CD14-positive monocyte (primary cell): Measurements from ENCODE around the gene GNG2. TPM values are rescaled to one million over a fixed set of nuclear protein-coding genes. Genes with fewer than 3 reads are reported as not detected.

Source experiments
- DNase-seq, 3 donors: peaks; one replicate each; pipeline ENCODE4 v3.0.0-alpha.2; 2011 to 2022
- H2AFZ ChIP-seq: 2 replicates; pipeline ENCODE4 v1.6.0; 2012; ENCODE audit warnings: mild to moderate bottlenecking, low read depth, low read length, inconsistent platforms; ENCODE audit not compliant: insufficient read depth, poor library complexity, severe bottlenecking
- H3K27ac ChIP-seq, 2 donors: 1 replicate in 1 of 2; 2 replicates in 1 of 2; pipeline ENCODE4 v1.5.1; 2012 to 2013; ENCODE audit warnings: low read length in 2 of 2, control low read depth in 1 of 2, inconsistent platforms in 1 of 2, low read depth in 1 of 2, mild to moderate bottlenecking in 1 of 2
- H3K27me3 ChIP-seq, 2 donors: one replicate each; pipeline versions ENCODE4 v1.6.0 to v1.6.1; 2011 to 2013; ENCODE audit warnings: low read length in 2 of 2; ENCODE audit not compliant: control insufficient read depth in 2 of 2, insufficient read depth in 2 of 2
- H3K36me3 ChIP-seq, 2 donors: replicated peaks in 1 of 2; 1 replicate in 1 of 2; 2 replicates in 1 of 2; pipeline versions ENCODE4 v1.5.1 to v1.6.1; 2012 to 2013; ENCODE audit warnings: low read length in 2 of 2, control low read depth in 1 of 2, inconsistent platforms in 1 of 2, mild to moderate bottlenecking in 1 of 2; ENCODE audit not compliant: insufficient read depth in 2 of 2, control insufficient read depth in 1 of 2
- H3K4me1 ChIP-seq, 2 donors: 1 replicate in 1 of 2; 2 replicates in 1 of 2; pipeline versions ENCODE4 v1.5.1 to v1.6.1; 2012 to 2013; ENCODE audit warnings: low read length in 2 of 2, control low read depth in 1 of 2, inconsistent platforms in 1 of 2, mild to moderate bottlenecking in 1 of 2, moderate library complexity in 1 of 2; ENCODE audit not compliant: insufficient read depth in 2 of 2, control insufficient read depth in 1 of 2
- H3K4me2 ChIP-seq: replicated peaks from 2 replicates; pipeline ENCODE3; 2012; ENCODE audit warnings: low read length, moderate library complexity, mild to moderate bottlenecking; ENCODE audit not compliant: poor library complexity, severe bottlenecking; ENCODE audit errors: extremely low read depth
- H3K4me3 ChIP-seq, 3 experiments: fragments of 200-600 bp in 1 of 3; sonication (generic) in 1 of 3; replicated peaks in 1 of 3; 1 replicate in 2 of 3; 2 replicates in 1 of 3; pipeline ENCODE4 v1.5.1; 2011 to 2013; ENCODE audit warnings: low read length in 3 of 3, mild to moderate bottlenecking in 3 of 3, control low read depth in 2 of 3, low read depth in 2 of 3, inconsistent platforms in 1 of 3, moderate library complexity in 1 of 3
- H3K79me2 ChIP-seq: 2 replicates; pipeline ENCODE4 v1.6.0; 2012; ENCODE audit warnings: mild to moderate bottlenecking, control low read depth, inconsistent platforms, low read length, moderate library complexity; ENCODE audit not compliant: insufficient read depth
- H3K9ac ChIP-seq: 2 replicates; pipeline ENCODE4 v1.6.0; 2017; ENCODE audit warnings: low read length, mild to moderate bottlenecking; ENCODE audit not compliant: insufficient read depth, poor library complexity, severe bottlenecking
- H3K9me3 ChIP-seq, 2 donors: replicated peaks in 1 of 2; 1 replicate in 1 of 2; 2 replicates in 1 of 2; pipeline versions ENCODE4 v1.5.1 to v1.6.1; 2012 to 2013; ENCODE audit warnings: low read length in 2 of 2, control low read depth in 1 of 2; ENCODE audit not compliant: control insufficient read depth in 1 of 2, insufficient read depth in 1 of 2
- H4K20me1 ChIP-seq: 2 replicates; pipeline ENCODE4 v1.6.0; 2012; ENCODE audit warnings: mild to moderate bottlenecking, low read length, control low read depth, moderate library complexity; ENCODE audit not compliant: insufficient read depth
- H3K27ac Mint-ChIP-seq, 7 donors: one replicate each; pipeline ENCODE4 v1.8.0; 2020; ENCODE audit warnings: mild to moderate bottlenecking in 7 of 7, mixed read lengths in 7 of 7, moderate library complexity in 6 of 7, inconsistent platforms in 2 of 7
- H3K27me3 Mint-ChIP-seq, 3 donors: one replicate each; pipeline ENCODE4 v1.8.0; 2021 to 2022; ENCODE audit warnings: low read depth in 3 of 3, mild to moderate bottlenecking in 3 of 3, mixed read lengths in 3 of 3, moderate library complexity in 3 of 3, inconsistent platforms in 1 of 3
- H3K36me3 Mint-ChIP-seq, 2 donors: one replicate each; pipeline ENCODE4 v1.8.0; 2020; ENCODE audit warnings: mixed read lengths in 2 of 2, inconsistent platforms in 1 of 2, mild to moderate bottlenecking in 1 of 2
- H3K4me1 Mint-ChIP-seq: one replicate; pipeline ENCODE4 v1.8.0; 2020; ENCODE audit warnings: mild to moderate bottlenecking, mixed read lengths
- H3K4me3 Mint-ChIP-seq, 2 donors: one replicate each; pipeline ENCODE4 v1.8.0; 2020; ENCODE audit warnings: mild to moderate bottlenecking in 2 of 2, mixed read lengths in 2 of 2, moderate library complexity in 1 of 2
- H3K9me3 Mint-ChIP-seq, 7 donors: one replicate each; pipeline ENCODE4 v1.8.0; 2020 to 2022; ENCODE audit warnings: mixed read lengths in 7 of 7, mild to moderate bottlenecking in 6 of 7, moderate library complexity in 6 of 7, inconsistent platforms in 2 of 7
- CTCF ChIP-seq: fragments of 200-600 bp; IDR thresholded peaks from one replicate; pipeline ENCODE4 v1.8.0; 2022; ENCODE audit warnings: antibody characterized with exemption, mild to moderate bottlenecking
- WGBS: methylation state at CpG from one replicate; pipeline ENCODE4 v1.1.5; 2013; ENCODE audit warnings: missing lambda C conversion rate; ENCODE audit not compliant: insufficient coverage; 5-methylcytosine and 5-hydroxymethylcytosine counted together
- intact Hi-C, 2 donors: fragments of 100-400 bp; cut with micrococcal nuclease; formaldehyde crosslinking; loops; one replicate each; pipeline versions ENCODE4 v1.15.0 to v1.15.1; 2023
- polyA plus RNA-seq, 3 donors: library from polyadenylated mRNA; depleted of rRNA in 1 of 3; unstranded in 2 of 3; stranded (reverse) in 1 of 3; fragments of 300-500 nt in 2 of 3; fragments of >200 nt in 1 of 3; fragmentation: Illumina TruSeq in 2 of 3; gene quantifications; 1 replicate in 2 of 3; 2 replicates in 1 of 3; pipeline ENCODE4 v1.2.3, GENCODE V29; 2012 to 2021

The GNG2 gene
- polyA plus RNA-seq, 3 donors, result 42.7 to 151 (median 146) TPM

GRCh38 chr14:51928568-51928967 is 68.2 kb downstream of the GNG2 start:
- no peak for TF ChIP-seq CTCF
- no peaks in the 10 kb centered on the region for H3K27me3 ChIP-seq

GRCh38 chr14:51929166-51929565 is 68.8 kb downstream of the GNG2 start:
- Histone ChIP-seq H3K79me2 (peaks cover 2% of the 10 kb centered on the region), H3K27me3 (no peaks in the 10 kb centered on the region), H3K4me1 (peaks cover 8 to 11% of the 10 kb centered on the region in 2 donors), H2AFZ (no peak overlapping the region), H4K20me1 (peaks cover 87% of the 10 kb centered on the region), H3K9me3 (no peaks in the 10 kb centered on the region), H3K27ac (no peak overlapping the region), H3K36me3 (peaks cover 0 to 12% of the 10 kb centered on the region in 2 donors), H3K4me3 (no peak overlapping the region), H3K4me2 (no peak overlapping the region), H3K9ac (no peak overlapping the region)
- intact Hi-C loops, result no loop called here
- TF ChIP-seq CTCF, result no peak
- no peak for DNase-seq
- WGBS, result no CpG with 5 or more reads among the region's 4 CpGs
- Mint-ChIP-seq H3K4me3 (no peak overlapping the region), H3K27me3 (peaks cover 0 to 2% (median 1%) of the 10 kb centered on the region in 3 donors), H3K27ac (no peak overlapping the region), H3K36me3 (peaks cover 32 to 43% of the 10 kb centered on the region in 2 donors), H3K9me3 (peaks cover 0 to 8% (median 0%) of the 10 kb centered on the region in 7 donors), H3K4me1 (peaks cover 26% of the 10 kb centered on the region)

More at GRCh38 chr14:51928568-51928967, 68.2 kb downstream of the GNG2 start:
- Mint-ChIP-seq H3K36me3 (peaks cover 28 to 37% of the 10 kb centered on the region in 2 donors), H3K4me1 (peaks cover 28% of the 10 kb centered on the region), H3K27ac (peak overlapping the region in 1 of 7 donors; percentile 33), H3K27me3 (peaks cover 0 to 5% (median 0%) of the 10 kb centered on the region in 3 donors), H3K9me3 (peaks cover 0 to 8% (median 0%) of the 10 kb centered on the region in 7 donors), H3K4me3 (no peak overlapping the region)
- no peak for DNase-seq
- peaks cover 87% of the 10 kb centered on the region for H4K20me1 ChIP-seq
- intact Hi-C loops, result no loop called here
- peaks cover 8 to 11% of the 10 kb centered on the region in 2 donors for H3K4me1 ChIP-seq
- no peak overlapping the region for H2AFZ ChIP-seq
- 100% methylated on average over 2 of the region's 10 CpGs for WGBS
- no peak overlapping the region for H3K4me3 ChIP-seq
- no peaks in the 10 kb centered on the region for H3K79me2 ChIP-seq
- no peak overlapping the region for H3K4me2 ChIP-seq
- no peaks in the 10 kb centered on the region for H3K9me3 ChIP-seq
- peaks cover 0 to 10% of the 10 kb centered on the region in 2 donors for H3K36me3 ChIP-seq
- H3K9ac ChIP-seq, result no peak overlapping the region
- no peak overlapping the region for H3K27ac ChIP-seq
